Stimulated activated CD8-positive, alpha-beta memory T cell treated with anti-CD3 and anti-CD28 coated beads, Interleukin-7, amount 100 ng/mL, for 4 hours (primary cell): Measurements from ENCODE around the gene COL24A1.
"Not testable (repeated sequence)": the region's sequence is repeated elsewhere in the genome, so short reads cannot be mapped to it uniquely, and the experiment has no call there.

Experiments used
- DNase-seq, 2 donors: peaks; one replicate each; pipeline ENCODE4 v3.0.0-alpha.2; 2020; ENCODE audit warnings: low read depth in 2 of 2

COL24A1 gene

GRCh38 chr1:86153836-86154235 lies 2.7 kb downstream of the COL24A1 start:
- DNase-seq: no peak

- DNase-seq: no peak
These were observed 3.7 kb downstream of the COL24A1 start for GRCh38 chr1:86152887-86153286.

GRCh38 chr1:86151427-86151826 lies 5.1 kb downstream of the COL24A1 start:
- DNase-seq: no peak

GRCh38 chr1:86150553-86151055 lies 6.0 kb downstream of the COL24A1 start:
- DNase-seq: no peak

DNA sequence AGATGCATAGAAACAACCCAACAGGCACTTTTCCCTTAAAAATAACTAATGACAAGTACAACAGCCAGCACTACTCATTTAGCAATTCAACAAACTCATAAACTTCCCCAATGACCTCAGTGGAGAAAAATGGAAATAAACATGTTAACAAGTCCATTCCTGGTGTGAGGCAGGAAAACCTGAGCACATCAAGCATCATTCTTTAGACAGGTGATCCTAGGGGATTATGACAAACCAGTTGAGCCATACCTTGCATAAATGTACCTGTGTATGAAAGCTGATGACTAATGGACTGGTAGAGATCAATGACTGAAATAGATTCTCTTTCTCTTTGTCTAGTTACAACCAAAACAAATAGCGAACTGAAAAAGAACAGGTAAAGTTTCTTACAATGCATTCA lies 7.0 kb downstream of the COL24A1 start:
- DNase-seq: no peak

GRCh38 chr1:86147755-86148154 lies 8.8 kb downstream of the COL24A1 start:
- no peak for DNase-seq

GRCh38 chr1:86146566-86146965 lies 10.0 kb downstream of the COL24A1 start:
- DNase-seq: no peak

- no peak for DNase-seq
These were observed 16.2 kb downstream of the COL24A1 start for GRCh38 chr1:86140281-86140880.

- no peak for DNase-seq
These were observed 17.8 kb downstream of the COL24A1 start for GRCh38 chr1:86138746-86139145.

- no peak for DNase-seq
These were observed 19.1 kb downstream of the COL24A1 start for GRCh38 chr1:86137436-86137835.

- no peak for DNase-seq
These were observed 37.3 kb downstream of the COL24A1 start for GRCh38 chr1:86119214-86119764.

DNA sequence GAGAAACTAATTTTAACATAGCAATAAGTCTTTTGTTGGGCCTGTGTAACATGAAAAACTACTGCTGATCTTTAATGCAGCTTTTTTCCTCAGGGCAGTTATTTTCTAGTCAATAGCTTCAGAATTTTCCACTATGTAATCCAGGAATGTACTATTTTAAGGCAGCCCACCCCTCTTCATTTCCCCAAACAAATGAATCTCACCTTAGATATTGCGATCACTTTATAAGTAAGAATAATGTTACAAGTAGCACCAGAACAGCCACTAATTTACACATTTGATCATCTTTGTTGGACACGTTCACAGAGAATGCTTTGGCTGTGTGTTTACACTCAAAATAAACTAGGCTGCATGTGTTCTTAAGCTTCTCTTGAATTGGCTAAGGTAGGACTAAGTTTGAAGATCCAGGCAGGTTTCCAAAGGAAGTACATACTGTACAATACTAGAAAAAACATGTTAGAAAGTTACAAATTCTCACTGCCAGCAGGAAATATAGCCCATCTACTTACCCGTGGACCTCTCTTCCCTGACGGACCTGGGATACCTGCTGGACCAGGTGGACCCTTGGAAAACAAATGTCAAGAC lies 41.7 kb downstream of the COL24A1 start:
- DNase-seq: no peak

- DNase-seq: no peak
These were observed 42.3 kb downstream of the COL24A1 start for GRCh38 chr1:86114236-86114635.

DNA sequence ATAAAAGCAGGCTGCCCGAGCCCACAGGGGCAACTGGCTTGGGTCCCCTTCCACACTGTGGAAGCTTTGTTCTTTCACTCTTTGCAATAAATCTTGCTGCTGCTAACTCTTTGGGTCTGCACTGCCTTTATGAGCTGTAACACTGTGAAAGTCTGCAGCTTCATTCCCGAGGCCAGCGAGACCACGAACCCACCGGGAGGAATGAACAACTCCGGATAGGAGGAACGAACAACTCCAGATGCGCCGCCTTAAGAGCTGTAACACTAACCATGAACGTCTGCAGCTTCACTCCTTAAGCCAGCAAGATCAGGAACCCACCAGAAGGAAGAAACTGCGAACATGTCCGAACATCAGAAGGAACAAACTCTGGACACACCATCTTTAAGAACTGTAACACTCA lies 45.0 kb downstream of the COL24A1 start:
- DNase-seq: not testable (repeated sequence)

- DNase-seq: no peak
These were observed 46.0 kb downstream of the COL24A1 start for GRCh38 chr1:86110451-86111129.

- no peak for DNase-seq
These were observed 51.1 kb downstream of the COL24A1 start for GRCh38 chr1:86105533-86105866.

GRCh38 chr1:86104606-86105532 lies 51.7 kb downstream of the COL24A1 start:
- DNase-seq: no peak

- no peak for DNase-seq
These were observed 55.0 kb downstream of the COL24A1 start for GRCh38 chr1:86101616-86102015.

- no peak for DNase-seq
These were observed 56.2 kb downstream of the COL24A1 start for GRCh38 chr1:86100401-86100800.

DNA sequence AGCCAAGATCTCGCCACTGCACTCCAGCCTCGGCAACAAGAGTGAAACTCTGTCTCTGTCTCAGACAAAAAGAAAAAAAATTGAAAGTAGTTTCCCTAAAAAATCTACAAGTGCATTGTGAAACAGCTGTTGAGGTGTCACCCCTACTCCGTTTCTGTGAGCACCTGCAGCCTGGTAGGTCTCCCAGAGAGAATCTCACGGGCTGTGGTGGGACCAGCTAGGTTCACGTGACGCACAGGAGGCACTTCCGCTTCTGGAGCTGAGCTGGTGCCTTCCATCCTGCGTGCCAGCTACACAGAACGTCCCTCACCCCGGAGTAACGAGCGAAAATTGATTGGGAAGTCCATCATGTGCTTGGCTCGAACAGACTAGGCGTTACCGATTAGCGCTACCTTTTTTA lies 66.8 kb downstream of the COL24A1 start:
- DNase-seq: no peak

DNA sequence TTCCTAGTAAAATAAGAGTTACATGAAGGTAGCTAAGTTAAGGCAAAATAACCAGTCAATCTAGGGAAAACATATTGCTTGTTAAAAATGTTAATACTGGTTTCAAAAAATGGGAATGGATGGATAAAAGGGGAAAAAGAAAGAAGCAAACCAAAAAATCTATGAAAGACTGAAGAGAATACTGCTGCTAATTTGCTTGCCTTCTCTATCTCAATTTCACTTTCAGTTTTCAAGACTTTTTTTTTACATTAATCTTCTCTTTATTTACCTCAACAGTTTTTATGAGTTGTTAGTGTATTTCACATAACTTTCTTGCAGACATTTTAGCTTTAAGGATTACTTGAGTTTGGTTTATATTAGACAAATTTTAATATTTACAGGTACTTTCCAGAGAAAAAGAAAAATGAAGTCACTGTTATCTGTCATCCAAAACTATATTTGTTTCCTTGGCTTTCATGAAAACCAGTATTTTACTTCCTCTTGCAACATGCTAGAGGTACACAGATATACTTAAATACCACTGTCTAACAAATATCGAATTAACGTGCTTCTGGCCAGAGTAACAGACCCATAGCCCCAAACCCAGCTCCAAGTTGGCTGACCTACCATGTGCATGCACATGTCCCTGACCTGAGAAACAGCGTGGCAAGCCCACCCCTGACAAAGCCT lies 70.7 kb downstream of the COL24A1 start:
- DNase-seq: no peak
